Smooth muscle cell (in vitro differentiated cells): ENCODE measurements around the gene FAM89A. TPM values are rescaled to one million over a fixed set of nuclear protein-coding genes. Genes with fewer than 3 reads are reported as not detected.
"Not testable (repeated sequence)": the region's sequence is repeated elsewhere in the genome, so short reads cannot be mapped to it uniquely, and the experiment has no call there.

Experiments
- DNase-seq: peaks from one replicate; lab custom pipeline; 2025; ENCODE audit not compliant: unreplicated experiment; lab: John Stamatoyannopoulos, UW
- H2AFZ ChIP-seq: fragments of 200-600 bp; sonication (generic); 2 replicates; pipeline ENCODE4 v1.6.0; 2016; ENCODE audit warnings: antibody characterized with exemption, low read depth, mild to moderate bottlenecking
- H3F3A ChIP-seq: fragments of 200-600 bp; sonication (generic); 2 replicates; pipeline ENCODE4 v1.6.0; 2017; ENCODE audit warnings: antibody characterized with exemption, low read depth
- H3K27ac ChIP-seq: fragments of 200-600 bp; sonication (generic); 2 replicates; pipeline ENCODE4 v1.5.1; 2016; ENCODE audit warnings: low read depth, mild to moderate bottlenecking
- H3K27me3 ChIP-seq: fragments of 200-600 bp; sonication (generic); 2 replicates; pipeline ENCODE4 v1.6.1; 2016; ENCODE audit warnings: low read depth, mild to moderate bottlenecking
- H3K36me3 ChIP-seq: fragments of 200-600 bp; sonication (generic); 2 replicates; pipeline ENCODE4 v1.5.1; 2016; ENCODE audit warnings: low read depth
- H3K4me1 ChIP-seq: fragments of 200-600 bp; sonication (generic); 2 replicates; pipeline ENCODE4 v1.5.1; 2016; ENCODE audit warnings: low read depth
- H3K4me2 ChIP-seq: fragments of 200-600 bp; sonication (generic); 2 replicates; pipeline ENCODE4 v1.6.0; 2016; ENCODE audit warnings: mild to moderate bottlenecking
- H3K4me3 ChIP-seq: fragments of 200-600 bp; sonication (generic); 2 replicates; pipeline ENCODE4 v1.5.1; 2016; ENCODE audit warnings: mild to moderate bottlenecking
- H3K79me2 ChIP-seq: fragments of 200-600 bp; sonication (generic); 2 replicates; pipeline ENCODE4 v1.6.0; 2016; ENCODE audit warnings: low read depth, mild to moderate bottlenecking
- H3K9ac ChIP-seq: fragments of 200-600 bp; sonication (generic); 2 replicates; pipeline ENCODE4 v1.6.0; 2016; ENCODE audit warnings: low read depth
- H3K9me3 ChIP-seq: fragments of 200-600 bp; sonication (generic); replicated peaks from 2 replicates; pipeline ENCODE4 v1.5.1; 2016; ENCODE audit warnings: low read depth
- H4K20me1 ChIP-seq: fragments of 200-600 bp; sonication (generic); 2 replicates; pipeline ENCODE4 v1.6.0; 2016; ENCODE audit warnings: low read depth
- CTCF ChIP-seq: fragments of 200-600 bp; sonication (generic); IDR thresholded peaks from 2 replicates; pipeline ENCODE4 v1.5.1; 2017; ENCODE audit warnings: borderline replicate concordance, mild to moderate bottlenecking, antibody characterized with exemption; ENCODE audit not compliant: insufficient read depth, poor library complexity, severe bottlenecking
- WGBS: methylation state at CpG from one replicate; pipeline ENCODE4 v1.1.7; 2016; ENCODE audit warnings: low lambda C conversion rate; 5-methylcytosine and 5-hydroxymethylcytosine counted together
- polyA plus RNA-seq: library from polyadenylated mRNA; unstranded; fragments of >200 nt; fragmentation: Nextera tagmentation; extraction: Ambion mirVana; gene quantifications from 2 replicates; pipeline ENCODE4 v1.2.1, GENCODE V29; 2016
- total RNA-seq: library from RNA; depleted of rRNA; stranded (reverse); fragments of >200 nt; gene quantifications from 2 replicates; pipeline ENCODE4 v1.2.3, GENCODE V29; 2014

Gene FAM89A
- total and polyA plus RNA-seq, 2 experiments from 2014 or later = 34.9 to 45.3 TPM

- WGBS = 58% methylated on average over 7 of the region's 7 CpGs
- Histone ChIP-seq H3K27me3 (no peaks in the 10 kb centered on the region), H3K9me3 (no peaks in the 10 kb centered on the region), H4K20me1 (peaks cover 8% of the 10 kb centered on the region), H3K36me3 (no peaks in the 10 kb centered on the region), H3K79me2 (peaks cover 11% of the 10 kb centered on the region), H3F3A (peaks cover 3% of the 10 kb centered on the region), H3K4me1 (no peaks in the 10 kb centered on the region), H3K27ac (peak overlapping the region; percentile 69), H2AFZ (no peak overlapping the region), H3K4me3 (no peak overlapping the region), H3K4me2 (no peak overlapping the region), H3K9ac (no peak overlapping the region)
- DNase-seq = no peak
- TF ChIP-seq CTCF = no peak
Observed at GRCh38 chr1:230986976-230987375, 53.1 kb downstream of the FAM89A start.

DNA sequence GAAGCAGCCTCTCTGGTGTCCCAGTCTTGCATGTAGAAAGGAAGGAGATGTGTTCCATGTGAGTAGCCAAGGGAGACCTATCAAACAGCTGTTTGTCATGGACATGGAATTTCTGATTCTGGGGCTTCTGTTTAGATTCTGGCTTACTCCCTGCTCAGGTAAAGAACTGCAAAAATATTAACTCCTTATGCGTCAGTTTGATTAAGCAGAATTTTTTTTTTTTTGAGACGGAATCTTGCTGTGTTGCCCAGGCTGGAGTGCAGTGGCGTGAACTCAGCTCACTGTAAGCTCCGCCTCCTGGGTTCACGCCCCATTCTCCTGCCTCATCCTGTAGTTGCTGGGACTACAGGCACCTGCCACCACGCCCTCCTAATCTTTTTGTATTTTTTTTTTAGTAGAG lies 54.3 kb downstream of the FAM89A start:
- no peak for DNase-seq
- H3K9ac ChIP-seq = no peak overlapping the region
- no peak overlapping the region for H3K27ac ChIP-seq
- TF ChIP-seq CTCF = no peak
- no peaks in the 10 kb centered on the region for H3K9me3 ChIP-seq
- peaks cover 11% of the 10 kb centered on the region for H3K79me2 ChIP-seq
- peaks cover 3% of the 10 kb centered on the region for H3F3A ChIP-seq
- H3K4me1 ChIP-seq = no peaks in the 10 kb centered on the region
- H3K36me3 ChIP-seq = no peaks in the 10 kb centered on the region
- H4K20me1 ChIP-seq = peaks cover 7% of the 10 kb centered on the region
- WGBS = 91% methylated on average over 6 of the region's 6 CpGs
- no peak overlapping the region for H2AFZ ChIP-seq
- H3K4me3 ChIP-seq = no peak overlapping the region
- no peak overlapping the region for H3K4me2 ChIP-seq
- no peaks in the 10 kb centered on the region for H3K27me3 ChIP-seq

DNA sequence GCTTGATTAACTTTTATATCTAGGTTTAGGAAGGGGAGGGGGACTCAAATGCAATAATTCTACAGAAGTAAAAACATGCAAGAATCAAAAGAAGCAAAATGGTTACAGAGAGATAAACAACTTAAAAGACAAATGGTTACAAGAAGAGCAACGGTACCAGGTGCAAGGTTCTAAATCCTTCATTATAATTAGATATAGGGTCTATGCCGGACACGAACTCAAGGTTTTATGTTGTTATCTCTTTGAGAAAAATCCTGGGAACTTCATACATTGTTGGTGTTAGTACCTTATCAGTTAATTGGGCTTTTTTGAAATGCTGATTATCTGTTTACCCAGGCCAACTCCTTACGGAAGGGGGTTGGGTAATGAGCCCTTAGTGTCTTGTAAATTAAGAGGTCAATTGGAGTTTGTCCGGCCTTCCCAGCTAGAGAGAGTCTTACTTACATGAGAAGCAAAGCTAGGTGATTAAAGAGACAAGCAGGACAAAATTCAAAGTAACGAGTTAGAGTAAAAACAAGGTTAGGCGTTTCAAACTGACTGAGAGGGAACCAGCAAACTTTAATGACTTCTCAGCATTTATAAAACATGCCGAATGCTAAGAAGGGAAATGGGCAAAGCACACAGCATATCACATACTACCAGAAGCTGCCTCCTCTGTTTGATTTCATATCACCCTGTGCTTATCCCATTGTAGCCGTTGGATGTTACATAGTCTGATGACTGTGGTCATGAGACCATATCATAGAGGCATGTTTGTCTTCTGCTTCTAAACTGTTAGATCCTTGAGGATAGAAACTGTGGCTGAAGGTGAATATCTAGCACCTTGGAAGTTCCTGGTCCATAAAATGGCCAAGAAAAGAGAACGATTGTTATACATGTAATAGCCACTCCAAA lies 55.2 kb downstream of the FAM89A start:
- H3K9me3 ChIP-seq, H2AFZ ChIP-seq, H3K27me3 ChIP-seq, H3K4me1 ChIP-seq, H3F3A ChIP-seq, H4K20me1 ChIP-seq, H3K4me3 ChIP-seq, H3K4me2 ChIP-seq, H3K27ac ChIP-seq, H3K9ac ChIP-seq, DNase-seq, H3K36me3 ChIP-seq: not testable (repeated sequence)
- WGBS = 61% methylated on average over 10 of the region's 10 CpGs
- peaks cover 14% of the 10 kb centered on the region for H3K79me2 ChIP-seq

GRCh38 chr1:230983811-230984210 lies 56.2 kb downstream of the FAM89A start:
- Histone ChIP-seq H3K36me3 (no peaks in the 10 kb centered on the region), H3K9ac (no peak overlapping the region), H3K4me3 (no peak overlapping the region), H3K27ac (no peak overlapping the region), H3K79me2 (peaks cover 19% of the 10 kb centered on the region), H3K9me3 (no peaks in the 10 kb centered on the region), H3K4me1 (peaks cover 6% of the 10 kb centered on the region), H2AFZ (no peak overlapping the region), H3K4me2 (no peak overlapping the region), H3K27me3 (no peaks in the 10 kb centered on the region), H3F3A (peaks cover 3% of the 10 kb centered on the region), H4K20me1 (peaks cover 4% of the 10 kb centered on the region)
- no peak for TF ChIP-seq CTCF
- WGBS = 85% methylated on average over 5 of the region's 5 CpGs
- DNase-seq = no peak
